Measurements from ENCODE around the gene SIRT3.
A peak's percentile ranks its signal among the peaks of the same experiment; 100 is the strongest.
"Not testable (repeated sequence)": the region's sequence is repeated elsewhere in the genome, so short reads cannot be mapped to it uniquely, and the experiment has no call there.

SIRT3 gene

GRCh38 chr11:270451-271318, 34.5 kb upstream of the SIRT3 start:
- no peak for DNase-seq (ENCODE audit: low read depth)

- DNase-seq (ENCODE audit: low read depth), result no peak
Observed at GRCh38 chr11:269146-269890, 33.2 kb upstream of the SIRT3 start.

- DNase-seq (ENCODE audit: low read depth), result not testable (repeated sequence)
Observed at GRCh38 chr11:268716-269145, 32.6 kb upstream of the SIRT3 start.

- no peak for DNase-seq (ENCODE audit: low read depth)
Observed at GRCh38 chr11:267491-267994, 31.4 kb upstream of the SIRT3 start.

- DNase-seq (ENCODE audit: low read depth), result no peak
Observed at GRCh38 chr11:266676-267439, 30.7 kb upstream of the SIRT3 start.

- no peak for DNase-seq (ENCODE audit: low read depth)
Observed at GRCh38 chr11:261624-262023, 25.5 kb upstream of the SIRT3 start.

GRCh38 chr11:259413-259812, 23.3 kb upstream of the SIRT3 start:
- DNase-seq (ENCODE audit: low read depth), result no peak

GRCh38 chr11:257766-258493, 21.8 kb upstream of the SIRT3 start:
- DNase-seq (ENCODE audit: low read depth), result no peak

GRCh38 chr11:256952-257737, 21.0 kb upstream of the SIRT3 start:
- DNase-seq (ENCODE audit: low read depth), result no peak

GRCh38 chr11:255816-256215, 19.7 kb upstream of the SIRT3 start:
- no peak for DNase-seq (ENCODE audit: low read depth)

GRCh38 chr11:255176-255575, 19.0 kb upstream of the SIRT3 start:
- no peak for DNase-seq (ENCODE audit: low read depth)

GRCh38 chr11:253886-254270, 17.7 kb upstream of the SIRT3 start:
- DNase-seq (ENCODE audit: low read depth), result no peak

- no peak for DNase-seq (ENCODE audit: low read depth)
Observed at GRCh38 chr11:253160-253885, 17.2 kb upstream of the SIRT3 start.

- DNase-seq (ENCODE audit: low read depth), result no peak
Observed at GRCh38 chr11:252666-253065, 16.5 kb upstream of the SIRT3 start.

- no peak for DNase-seq (ENCODE audit: low read depth)
Observed at GRCh38 chr11:251550-251949, 15.4 kb upstream of the SIRT3 start.

GRCh38 chr11:250740-251299, 14.7 kb upstream of the SIRT3 start:
- DNase-seq (ENCODE audit: low read depth), result peak; percentile 68

GRCh38 chr11:250274-250673, 14.1 kb upstream of the SIRT3 start:
- DNase-seq (ENCODE audit: low read depth), result no peak

GRCh38 chr11:249062-249461, 12.9 kb upstream of the SIRT3 start:
- no peak for DNase-seq (ENCODE audit: low read depth)

- DNase-seq (ENCODE audit: low read depth), result no peak
Observed at GRCh38 chr11:244376-244775, 8.2 kb upstream of the SIRT3 start.

GRCh38 chr11:241634-242033, 5.5 kb upstream of the SIRT3 start:
- DNase-seq (ENCODE audit: low read depth), result no peak

Data from stimulated activated CD8-positive, alpha-beta memory T cell treated with anti-CD3 and anti-CD28 coated beads, Interleukin-4, amount 100 ng/mL, for 24 hours (primary cell).